ENCODE measurements around the gene CBX7. TPM values are rescaled to one million over a fixed set of nuclear protein-coding genes. Genes with fewer than 3 reads are reported as not detected.

CBX7 gene
- polyA plus RNA-seq, 1 experiment = 2.2 TPM

DNA sequence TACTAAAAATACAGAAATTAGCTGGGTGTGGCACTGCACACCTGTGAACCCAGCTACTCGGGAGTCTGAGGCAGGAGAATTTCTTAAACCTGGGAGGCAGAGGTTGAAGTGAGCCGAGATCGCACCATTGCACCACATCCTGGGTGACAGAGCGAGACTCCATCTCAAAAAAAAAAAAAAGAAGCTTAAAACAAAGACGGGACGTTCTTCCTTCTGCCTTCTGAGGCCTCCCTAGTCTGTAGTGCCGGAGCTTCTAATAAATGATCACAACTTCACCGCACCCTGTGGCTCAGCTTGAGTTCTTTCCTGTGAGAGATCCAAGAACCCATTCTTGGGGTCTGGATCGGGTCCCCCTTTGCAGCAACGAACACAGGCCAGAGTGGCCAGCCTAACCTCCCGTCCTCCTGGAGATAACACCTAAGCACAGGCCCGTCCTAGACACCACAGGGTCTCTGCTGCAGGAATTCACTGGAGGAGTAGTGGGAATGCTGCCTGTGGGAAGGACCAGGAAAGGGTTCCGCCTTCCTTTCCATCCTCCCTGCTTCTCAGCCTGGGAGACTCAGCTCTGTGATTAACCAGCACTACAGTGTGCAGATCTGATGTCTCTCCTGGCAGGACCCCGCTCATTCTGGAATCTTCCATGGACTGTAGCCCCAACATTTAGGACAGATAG is 57.6 kb downstream of the CBX7 start:
- H3K27ac ChIP-seq (ENCODE audit: low read depth, low read length) = no peak overlapping the region
- DNase-seq (ENCODE audit: low read depth, low spot score) = no peak
- peaks cover 22% of the 10 kb centered on the region for H3K27me3 ChIP-seq (ENCODE audit: control insufficient read depth, insufficient read depth, low read length)
- CTCF ChIA-PET = interaction anchor here (0.7 to 1.1 kb wide), 2 partner anchors 225 to 326 kb away, joined by 3 read pairs; no protein-coding TSS in a partner anchor
- H3K4me3 ChIP-seq (ENCODE audit: low read depth, low read length) = no peak overlapping the region
- TF ChIP-seq, protein P1, sequence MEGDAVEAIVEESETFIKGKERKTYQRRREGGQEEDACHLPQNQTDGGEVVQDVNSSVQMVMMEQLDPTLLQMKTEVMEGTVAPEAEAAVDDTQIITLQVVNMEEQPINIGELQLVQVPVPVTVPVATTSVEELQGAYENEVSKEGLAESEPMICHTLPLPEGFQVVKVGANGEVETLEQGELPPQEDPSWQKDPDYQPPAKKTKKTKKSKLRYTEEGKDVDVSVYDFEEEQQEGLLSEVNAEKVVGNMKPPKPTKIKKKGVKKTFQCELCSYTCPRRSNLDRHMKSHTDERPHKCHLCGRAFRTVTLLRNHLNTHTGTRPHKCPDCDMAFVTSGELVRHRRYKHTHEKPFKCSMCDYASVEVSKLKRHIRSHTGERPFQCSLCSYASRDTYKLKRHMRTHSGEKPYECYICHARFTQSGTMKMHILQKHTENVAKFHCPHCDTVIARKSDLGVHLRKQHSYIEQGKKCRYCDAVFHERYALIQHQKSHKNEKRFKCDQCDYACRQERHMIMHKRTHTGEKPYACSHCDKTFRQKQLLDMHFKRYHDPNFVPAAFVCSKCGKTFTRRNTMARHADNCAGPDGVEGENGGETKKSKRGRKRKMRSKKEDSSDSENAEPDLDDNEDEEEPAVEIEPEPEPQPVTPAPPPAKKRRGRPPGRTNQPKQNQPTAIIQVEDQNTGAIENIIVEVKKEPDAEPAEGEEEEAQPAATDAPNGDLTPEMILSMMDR (IDR thresholded peaks at IDR 0.05; ENCODE audit: low read depth, low read length) = no peak
- POLR2A ChIA-PET = no interaction called here
- no peaks in the 10 kb centered on the region; the same call in 1 of the 2 replicates for H3K9me3 ChIP-seq (ENCODE audit: control insufficient read depth, insufficient read depth, low read length)

DNA sequence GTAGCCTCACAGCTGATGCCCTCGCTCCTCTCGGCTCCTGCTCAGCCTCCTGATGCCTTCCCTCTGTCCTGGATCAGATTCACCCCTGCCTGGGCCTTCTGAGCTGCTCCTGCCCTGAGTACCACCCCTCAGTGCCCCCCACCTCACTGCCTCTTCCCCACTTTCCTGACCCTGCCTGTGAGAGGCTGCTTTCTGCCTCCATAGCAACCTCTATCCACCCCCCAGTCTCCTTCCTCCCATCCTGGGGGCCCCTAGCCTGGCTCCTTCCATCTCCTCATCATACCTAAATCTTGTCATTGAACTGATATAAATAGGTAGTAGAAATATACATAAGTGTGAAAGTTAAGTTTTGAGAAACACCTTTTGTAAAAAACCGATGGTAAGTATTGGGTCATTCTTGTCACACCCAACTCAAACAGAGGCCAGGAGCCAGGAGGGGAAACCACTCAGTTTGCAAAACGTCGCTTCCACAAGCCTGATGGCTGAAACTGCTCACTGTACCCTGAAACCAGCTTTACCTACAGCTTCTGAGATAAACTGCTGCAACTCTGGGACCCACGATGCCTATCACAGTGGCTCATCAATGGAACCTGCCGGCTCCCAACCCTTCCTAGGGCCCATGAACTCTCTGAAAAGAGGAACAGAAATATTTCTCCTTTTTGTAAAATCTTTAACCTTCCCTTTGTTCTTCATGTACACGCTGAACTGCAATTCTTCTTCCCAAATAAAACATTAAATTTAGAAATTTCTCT is 60.2 kb downstream of the CBX7 start:
- Histone ChIP-seq H3K27me3 (ENCODE audit: control insufficient read depth, insufficient read depth, low read length) (peaks cover 24% of the 10 kb centered on the region), H3K27ac (ENCODE audit: low read depth, low read length) (no peak overlapping the region), H3K4me3 (ENCODE audit: low read depth, low read length) (no peak overlapping the region), H3K9me3 (ENCODE audit: control insufficient read depth, insufficient read depth, low read length) (no peaks in the 10 kb centered on the region; the same call in 1 of the 2 replicates)
- no peak for DNase-seq (ENCODE audit: low read depth, low spot score)
- POLR2A ChIA-PET = no interaction called here
- CTCF ChIA-PET = no interaction called here
- TF ChIP-seq, protein P1 (IDR thresholded peaks at IDR 0.05; ENCODE audit: low read depth, low read length) = no peak

DNA sequence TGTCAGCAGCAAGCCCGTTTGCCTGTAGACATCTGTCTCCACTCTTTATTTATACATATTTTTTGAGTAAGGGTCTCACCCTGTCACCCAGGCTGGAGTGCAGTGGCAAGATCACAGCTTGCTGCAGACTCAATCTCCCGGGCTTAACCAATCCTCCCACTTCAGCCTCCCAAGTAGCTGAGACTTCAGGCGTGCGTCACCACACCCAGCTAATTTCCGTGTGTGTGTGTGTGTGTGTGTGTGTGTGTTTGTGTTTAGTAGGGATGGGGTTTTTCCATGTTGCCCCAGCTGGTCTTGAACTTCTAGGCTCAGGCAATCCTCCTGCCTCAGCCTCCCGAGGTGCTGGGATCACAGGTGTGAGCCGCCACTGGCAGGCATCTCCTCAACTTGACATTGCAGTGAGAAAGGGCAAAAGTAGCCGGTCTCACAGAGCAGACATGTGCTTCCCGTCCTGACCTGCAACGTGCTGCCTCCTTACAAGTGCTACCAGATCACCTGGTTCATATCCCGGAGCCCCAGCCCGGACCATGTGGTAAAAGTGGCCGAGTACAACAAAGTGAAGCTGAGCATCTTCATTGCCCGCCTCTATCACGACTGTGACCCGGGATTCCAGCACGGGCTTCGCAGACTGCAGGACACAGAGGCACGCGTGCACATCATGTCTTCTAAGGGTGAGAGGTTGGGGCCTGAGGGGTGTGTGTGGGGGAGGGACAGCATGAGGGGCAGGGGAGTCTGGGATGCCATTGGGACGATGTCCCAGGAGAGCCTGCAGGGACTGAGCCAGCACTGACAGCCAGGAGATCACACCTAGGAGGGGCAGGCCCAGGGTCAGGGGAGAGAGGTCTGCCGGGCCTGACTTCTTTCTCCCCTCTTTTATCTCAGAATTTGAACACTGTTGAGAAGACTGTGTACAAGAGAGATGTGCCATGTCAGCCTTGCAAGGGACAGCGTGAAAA is 61.1 kb downstream of the CBX7 start:
- H3K4me3 ChIP-seq (ENCODE audit: low read depth, low read length) = no peak overlapping the region
- H3K27me3 ChIP-seq (ENCODE audit: control insufficient read depth, insufficient read depth, low read length) = peaks cover 28% of the 10 kb centered on the region
- H3K9me3 ChIP-seq (ENCODE audit: control insufficient read depth, insufficient read depth, low read length) = no peaks in the 10 kb centered on the region
- POLR2A ChIA-PET = no interaction called here
- TF ChIP-seq, protein P1 (IDR thresholded peaks at IDR 0.05; ENCODE audit: low read depth, low read length) = no peak
- CTCF ChIA-PET = no interaction called here
- no peak for DNase-seq (ENCODE audit: low read depth, low spot score)
- H3K27ac ChIP-seq (ENCODE audit: low read depth, low read length) = no peak overlapping the region

DNA sequence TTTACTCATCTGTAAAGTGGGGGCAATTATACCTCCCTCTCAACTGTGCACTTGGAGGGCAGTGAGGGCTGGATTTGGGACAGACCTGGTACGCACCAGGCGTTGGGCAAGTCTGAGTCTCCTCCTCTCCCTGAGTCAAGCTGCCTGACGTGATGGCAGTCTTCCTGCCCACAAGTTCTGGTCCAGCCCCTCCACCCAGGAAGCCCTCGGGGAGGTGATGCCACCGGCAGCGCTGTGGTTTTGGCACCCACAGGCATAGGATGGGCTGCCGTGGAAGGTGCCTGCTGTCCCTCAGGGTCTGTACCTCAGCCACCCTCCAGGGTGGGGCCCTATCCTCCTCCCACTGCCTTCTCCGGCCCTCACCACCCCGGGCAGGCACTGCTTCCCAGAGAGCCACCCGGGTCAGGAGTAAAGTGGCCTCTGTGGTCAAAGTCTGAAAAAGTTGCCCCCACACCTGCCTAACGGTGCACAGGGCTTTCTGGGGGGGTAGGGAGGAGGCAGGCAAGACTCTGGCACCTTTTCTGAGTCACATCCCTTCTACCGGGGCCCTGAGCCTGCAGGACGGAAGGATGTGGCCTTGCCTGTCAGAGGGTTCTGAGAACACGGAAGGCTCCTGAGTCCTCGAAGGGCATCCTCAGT is 61.9 kb downstream of the CBX7 start:
- TF ChIP-seq, protein P1 (IDR thresholded peaks at IDR 0.05; ENCODE audit: low read depth, low read length) = no peak
- ChIA-PET CTCF (no interaction called here), POLR2A (no interaction called here)
- no peak overlapping the region for H3K27ac ChIP-seq (ENCODE audit: low read depth, low read length)
- H3K4me3 ChIP-seq (ENCODE audit: low read depth, low read length) = no peak overlapping the region
- peaks cover 28% of the 10 kb centered on the region for H3K27me3 ChIP-seq (ENCODE audit: control insufficient read depth, insufficient read depth, low read length)
- DNase-seq (ENCODE audit: low read depth, low spot score) = no peak
- H3K9me3 ChIP-seq (ENCODE audit: control insufficient read depth, insufficient read depth, low read length) = no peaks in the 10 kb centered on the region
